Keratinocyte (primary cell): ENCODE results near the gene SORL1. TPM values are rescaled to one million over a fixed set of nuclear protein-coding genes. Genes with fewer than 3 reads are reported as not detected.

Source experiments
- DNase-seq: peaks from one replicate; pipeline ENCODE4 v3.0.0-alpha.2; 2011; ENCODE audit warnings: low read depth, missing footprints, low spot score
- FAIRE-seq: peaks from 2 replicates; lab custom pipeline; 2011; peaks lifted over from hg19 to GRCh38; lab: Jason Lieb, UNC
- H2AFZ ChIP-seq: 2 replicates; pipeline ENCODE4 v1.6.0; 2012; ENCODE audit warnings: low read length, control low read depth, inconsistent platforms; ENCODE audit not compliant: control insufficient read depth
- H3K27ac ChIP-seq: 2 replicates; pipeline ENCODE4 v1.5.1; 2011; ENCODE audit warnings: low read length; ENCODE audit not compliant: control insufficient read depth, insufficient read depth
- H3K27me3 ChIP-seq: 3 replicates; pipeline ENCODE4 v1.6.0; 2011; ENCODE audit warnings: low read length; ENCODE audit not compliant: control insufficient read depth, insufficient read depth; ENCODE audit errors: extremely low read depth
- H3K36me3 ChIP-seq, 2 experiments: 2 replicates in 1 of 2; 3 replicates in 1 of 2; pipeline ENCODE4 v1.5.1; 2011; ENCODE audit warnings: low read length in 2 of 2, mild to moderate bottlenecking in 1 of 2; ENCODE audit not compliant: control insufficient read depth in 2 of 2, insufficient read depth in 2 of 2; ENCODE audit errors: extremely low read depth in 1 of 2
- H3K4me1 ChIP-seq: 3 replicates; pipeline ENCODE4 v1.5.1; 2011; ENCODE audit warnings: low read length; ENCODE audit not compliant: control insufficient read depth, insufficient read depth; ENCODE audit errors: extremely low read depth
- H3K4me2 ChIP-seq: 3 replicates; pipeline ENCODE4 v1.6.0; 2011; ENCODE audit warnings: low read depth, low read length; ENCODE audit not compliant: control insufficient read depth, insufficient read depth; ENCODE audit errors: extremely low read depth
- H3K4me3 ChIP-seq, 3 experiments: fragments of 200-600 bp in 1 of 3; sonication (generic) in 1 of 3; 2 replicates in 2 of 3; 3 replicates in 1 of 3; pipeline ENCODE4 v1.5.1; 2011 to 2016; ENCODE audit warnings: low read length in 3 of 3, mild to moderate bottlenecking in 3 of 3, control low read depth in 2 of 3, inconsistent platforms in 1 of 3, low read depth in 1 of 3, mixed read lengths in 1 of 3, mixed run types in 1 of 3, moderate library complexity in 1 of 3; ENCODE audit not compliant: control insufficient read depth in 2 of 3, insufficient read depth in 2 of 3; ENCODE audit errors: extremely low read depth in 1 of 3
- H3K79me2 ChIP-seq: 2 replicates; pipeline ENCODE4 v1.6.0; 2012; ENCODE audit warnings: low read length; ENCODE audit not compliant: control insufficient read depth, insufficient read depth
- H3K9ac ChIP-seq: 3 replicates; pipeline ENCODE4 v1.6.0; 2011; ENCODE audit warnings: low read length; ENCODE audit not compliant: control insufficient read depth, insufficient read depth; ENCODE audit errors: extremely low read depth
- H3K9me1 ChIP-seq: 3 replicates; pipeline ENCODE4 v1.6.0; 2011; ENCODE audit warnings: low read length; ENCODE audit not compliant: control insufficient read depth, insufficient read depth; ENCODE audit errors: extremely low read depth
- H3K9me3 ChIP-seq: 2 replicates; pipeline ENCODE4 v1.5.1; 2012; ENCODE audit warnings: low read depth, low read length; ENCODE audit not compliant: control insufficient read depth
- H4K20me1 ChIP-seq: 3 replicates; pipeline ENCODE4 v1.6.0; 2011; ENCODE audit warnings: low read length; ENCODE audit not compliant: control insufficient read depth, insufficient read depth; ENCODE audit errors: extremely low read depth
- CTCF ChIP-seq, 3 experiments: IDR thresholded peaks in 1 of 3; conservative IDR thresholded peaks in 1 of 3; optimal IDR thresholded peaks in 1 of 3; 2 replicates in 2 of 3; 3 replicates in 1 of 3; pipeline versions ENCODE3 to v1.5.1; 2011; ENCODE audit warnings: low read length in 3 of 3, mild to moderate bottlenecking in 3 of 3, moderate library complexity in 2 of 3, control low read depth in 1 of 3, inconsistent platforms in 1 of 3; ENCODE audit not compliant: insufficient read depth in 2 of 3; ENCODE audit errors: extremely low read depth in 1 of 3
- EZH2 ChIP-seq: IDR thresholded peaks from one replicate; pipeline ENCODE4 v1.6.1; 2012; ENCODE audit warnings: inconsistent platforms, mild to moderate bottlenecking, low read length, moderate library complexity
- dilution Hi-C: fragments of 300-500 bp; cut with MboI; formaldehyde crosslinking; loops from one replicate; pipeline ENCODE4 v1.7.0; 2020; ENCODE audit warnings: low sequenced_read_pairs; ENCODE audit not compliant: extremely low pct_ligation_motif_present
- polyA plus RNA-seq, 5 experiments: library from polyadenylated mRNA; depleted of rRNA in 3 of 5; stranded (reverse) in 3 of 5; stranded (forward) in 1 of 5; unstranded in 1 of 5; fragments of >200 nt; gene quantifications; 1 replicate in 1 of 5; 2 replicates in 3 of 5; 3 replicates in 1 of 5; pipeline versions ENCODE4 v1.2.1 to v1.2.3, GENCODE V29; 2011 to 2012; ENCODE audit warnings: missing spikeins in 2 of 5, low read depth in 1 of 5, low replicate concordance in 1 of 5

SORL1 gene
- polyA plus RNA-seq, 1 donor (not counting 4 experiments of a cell fraction or from before 2014, with no cell fraction given), result 38.9 TPM

- dilution Hi-C loops, result no loop called here
- FAIRE-seq, result no peak
Measured at GRCh38 chr11:121656328-121657090, 204.4 kb downstream of the SORL1 start.

GRCh38 chr11:121657146-121657545, 205.0 kb downstream of the SORL1 start:
- no peaks in the 10 kb centered on the region for H3K27me3 ChIP-seq
- peaks cover 22% of the 10 kb centered on the region for H3K4me1 ChIP-seq
- DNase-seq (no peak), FAIRE-seq (no peak)
- no peak overlapping the region for H3K4me2 ChIP-seq
- no peak for TF ChIP-seq EZH2
- no peak for TF ChIP-seq CTCF (optimal IDR thresholded peaks at IDR 0.05 in 1 of 3, IDR thresholded peaks at IDR 0.05 in 1 of 3, conservative IDR thresholded peaks at IDR 0.05 in 1 of 3; ENCODE audit: extremely low read depth in 1 of 3, insufficient read depth in 2 of 3, low read length in 3 of 3)
- no peak overlapping the region for H2AFZ ChIP-seq
- H3K4me3 ChIP-seq, result no peak overlapping the region
- H4K20me1 ChIP-seq, result no peaks in the 10 kb centered on the region
- dilution Hi-C loops, result no loop called here
- H3K9me1 ChIP-seq, result no peaks in the 10 kb centered on the region
- H3K9me3 ChIP-seq, result no peaks in the 10 kb centered on the region
- no peak overlapping the region for H3K9ac ChIP-seq
- no peaks in the 10 kb centered on the region for H3K36me3 ChIP-seq
- no peaks in the 10 kb centered on the region for H3K79me2 ChIP-seq
- no peak overlapping the region for H3K27ac ChIP-seq

More at GRCh38 chr11:121656328-121657090, 204.4 kb downstream of the SORL1 start:
- Histone ChIP-seq H3K4me2 (peak overlapping the region; percentile 99), H3K27ac (no peak overlapping the region), H3K79me2 (no peaks in the 10 kb centered on the region), H3K27me3 (no peaks in the 10 kb centered on the region), H3K9me3 (no peaks in the 10 kb centered on the region), H4K20me1 (no peaks in the 10 kb centered on the region), H3K9me1 (no peaks in the 10 kb centered on the region), H3K4me1 (peaks cover 22% of the 10 kb centered on the region), H3K36me3 (no peaks in the 10 kb centered on the region), H2AFZ (peak overlapping the region; percentile 22), H3K9ac (peak overlapping the region; percentile 85), H3K4me3 (no peak overlapping the region)
- TF ChIP-seq EZH2 (no peak), CTCF (optimal IDR thresholded peaks at IDR 0.05 in 1 of 3, IDR thresholded peaks at IDR 0.05 in 1 of 3, conservative IDR thresholded peaks at IDR 0.05 in 1 of 3; ENCODE audit: extremely low read depth in 1 of 3, insufficient read depth in 2 of 3, low read length in 3 of 3) (no peak)
- DNase-seq, result no peak
